NCI-H2196 treated with DMSO at 0.1 percent for 48 hours (cell line): ENCODE measurements around the gene RAB11FIP5.
"Not testable (repeated sequence)": the region's sequence is repeated elsewhere in the genome, so short reads cannot be mapped to it uniquely, and the experiment has no call there.

Experiments
- DNase-seq: peaks from one replicate; lab custom pipeline; 2025; ENCODE audit not compliant: unreplicated experiment; lab: John Stamatoyannopoulos, UW

Gene RAB11FIP5

DNA sequence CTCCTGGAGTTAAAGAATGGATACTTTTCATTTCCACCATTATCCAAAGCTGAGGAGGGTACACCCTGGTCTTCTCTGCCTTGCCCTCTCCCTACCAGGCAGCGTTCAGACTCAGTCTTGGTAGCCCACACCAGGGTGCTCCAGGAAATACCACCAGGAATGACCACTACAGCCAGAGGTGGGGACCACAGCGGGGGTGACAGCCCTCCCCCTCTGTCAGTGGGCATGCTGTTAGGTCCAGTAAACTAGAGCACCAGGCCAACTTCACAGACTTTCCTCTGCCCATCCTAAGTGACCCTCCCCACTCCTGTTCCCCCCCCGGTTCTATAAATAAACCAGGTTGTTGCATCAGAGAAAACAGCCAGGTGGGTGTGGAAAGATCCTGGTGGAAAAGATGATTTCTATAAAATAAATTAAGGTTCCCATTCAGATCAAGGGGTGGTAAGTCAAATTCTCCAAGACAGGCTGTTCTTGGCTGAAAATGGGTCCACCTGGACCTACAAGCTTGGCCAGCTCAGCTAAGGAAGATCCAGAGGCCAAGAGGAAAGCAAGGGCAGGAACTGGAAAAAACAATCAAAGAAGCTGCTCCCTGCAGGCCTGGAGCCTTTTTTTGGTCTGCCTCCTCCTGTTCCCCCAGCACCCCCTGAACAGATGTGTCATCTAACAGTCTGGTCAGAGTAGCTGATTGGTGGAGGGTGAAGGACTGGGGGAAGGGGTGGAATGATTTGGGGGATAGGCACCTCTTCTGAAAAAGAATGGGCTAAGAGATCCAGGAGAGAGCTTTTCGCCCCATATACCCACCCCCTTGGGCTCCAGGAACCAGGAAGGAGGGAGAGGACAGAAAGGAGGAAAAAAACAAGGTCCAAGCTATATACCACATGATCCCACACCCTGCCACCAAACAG lies 2.3 kb downstream of the RAB11FIP5 start:
- DNase-seq = no peak

- no peak for DNase-seq
Measured at GRCh38 chr2:73109431-73110167, 3.1 kb downstream of the RAB11FIP5 start.

DNA sequence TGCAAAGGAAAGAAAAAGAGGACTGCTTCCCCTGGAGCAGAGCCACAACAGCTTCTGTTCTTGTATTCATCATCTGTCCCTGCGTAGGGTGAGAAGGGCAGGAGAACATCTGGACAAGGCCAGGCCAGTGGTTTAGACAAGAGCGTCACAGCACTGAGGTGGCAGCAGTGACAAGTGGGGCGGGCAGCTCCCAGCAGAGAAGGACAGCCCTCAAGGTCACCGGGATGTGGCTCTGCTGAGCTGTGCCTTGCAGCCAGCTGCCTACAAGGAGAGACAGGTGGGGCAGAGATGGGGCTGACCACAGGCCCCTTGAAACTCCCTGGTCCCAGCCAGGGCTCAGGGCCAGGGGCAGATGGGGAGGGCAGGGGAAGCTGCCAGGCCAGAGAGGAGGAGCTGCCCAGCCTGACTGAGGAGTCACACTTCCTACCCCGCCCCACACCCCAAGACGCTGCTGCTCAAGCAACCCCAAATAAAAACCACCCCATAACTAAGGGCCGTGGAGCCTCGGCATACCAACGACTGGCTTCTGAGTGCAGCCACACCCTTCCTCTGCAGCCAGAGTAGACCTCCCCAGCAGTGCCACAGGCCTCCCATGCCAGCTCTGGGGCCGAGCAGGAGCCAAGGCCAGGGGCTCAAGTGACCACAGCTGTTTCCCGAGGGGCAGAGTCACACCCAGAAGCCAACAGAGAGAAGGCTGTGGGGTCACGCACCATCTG lies 5.4 kb downstream of the RAB11FIP5 start:
- DNase-seq = no peak

DNA sequence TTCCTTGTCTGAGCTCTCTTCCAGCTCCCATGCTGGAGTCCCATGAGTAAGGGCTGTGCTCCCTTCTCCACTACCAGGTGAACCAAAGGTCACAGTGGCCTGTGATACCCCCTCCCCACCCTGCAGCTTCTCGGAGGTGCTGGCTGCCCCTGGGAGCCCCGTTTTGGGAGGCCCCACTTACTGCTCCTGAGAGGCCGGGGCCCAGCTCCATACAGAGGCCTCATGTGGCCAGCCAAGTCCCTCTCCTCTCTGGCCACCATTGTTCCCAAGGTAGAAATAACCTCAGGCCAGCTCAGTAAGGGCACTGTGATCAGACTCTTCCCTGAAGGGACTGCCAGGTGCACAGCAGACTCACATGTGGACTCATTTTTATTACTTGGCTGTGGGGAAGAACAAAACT lies 6.0 kb downstream of the RAB11FIP5 start:
- no peak for DNase-seq

- no peak for DNase-seq
Measured at GRCh38 chr2:73105511-73105971, 7.2 kb downstream of the RAB11FIP5 start.

- no peak for DNase-seq
Measured at GRCh38 chr2:73104933-73105332, 7.8 kb downstream of the RAB11FIP5 start.

DNA sequence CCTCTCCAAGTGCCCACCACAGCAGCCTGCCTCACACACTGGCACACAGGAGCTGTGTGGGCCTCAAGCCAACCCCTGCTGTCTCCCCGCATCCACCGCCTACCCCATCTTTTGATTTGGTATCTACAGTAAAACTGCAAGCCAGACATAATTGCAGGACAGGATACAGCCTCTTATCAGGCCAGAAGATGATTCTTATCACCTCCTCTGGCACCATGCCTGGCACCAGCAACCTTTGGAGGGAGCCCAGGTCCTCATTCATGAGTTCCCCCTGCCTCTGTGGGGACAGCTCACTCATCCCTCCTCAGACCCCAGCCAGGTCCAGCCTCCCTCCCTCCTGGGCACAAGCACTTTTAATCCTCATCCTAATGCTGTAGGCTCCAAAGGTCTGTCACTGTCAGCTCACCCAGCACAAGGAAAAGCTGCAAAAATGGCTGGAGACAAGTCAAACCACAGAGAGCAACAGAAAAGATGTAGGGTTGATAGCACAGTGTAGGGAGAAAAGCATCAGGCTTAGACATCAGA lies 9.7 kb downstream of the RAB11FIP5 start:
- DNase-seq = peak; percentile 55

GRCh38 chr2:73101626-73102256 lies 11.0 kb downstream of the RAB11FIP5 start:
- no peak for DNase-seq

GRCh38 chr2:73100956-73101355 lies 11.8 kb downstream of the RAB11FIP5 start:
- DNase-seq = no peak

GRCh38 chr2:73099486-73099885 lies 13.3 kb downstream of the RAB11FIP5 start:
- DNase-seq = no peak

DNA sequence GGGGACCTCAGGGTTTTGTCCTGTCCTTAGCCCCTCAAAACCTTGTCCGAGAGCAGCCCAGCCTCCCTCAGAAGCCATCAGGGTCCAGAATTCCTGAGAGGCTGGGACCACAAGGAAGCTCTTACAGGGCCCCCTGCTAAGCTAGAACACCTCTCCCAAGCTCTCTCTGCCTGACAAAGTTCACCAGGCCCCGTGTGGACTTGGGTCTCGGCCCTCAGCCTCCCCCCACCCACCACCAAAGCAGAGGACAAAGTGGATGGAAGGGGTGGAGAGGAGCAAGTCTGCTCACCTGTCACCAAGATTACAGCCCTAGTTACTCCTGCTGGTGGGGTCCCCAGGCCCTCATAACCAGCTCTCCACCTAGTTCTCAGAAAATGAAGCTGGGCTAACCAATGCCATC lies 16.8 kb downstream of the RAB11FIP5 start:
- DNase-seq = no peak

- not testable (repeated sequence) for DNase-seq
Measured at GRCh38 chr2:73093601-73094218, 19.0 kb downstream of the RAB11FIP5 start.

DNA sequence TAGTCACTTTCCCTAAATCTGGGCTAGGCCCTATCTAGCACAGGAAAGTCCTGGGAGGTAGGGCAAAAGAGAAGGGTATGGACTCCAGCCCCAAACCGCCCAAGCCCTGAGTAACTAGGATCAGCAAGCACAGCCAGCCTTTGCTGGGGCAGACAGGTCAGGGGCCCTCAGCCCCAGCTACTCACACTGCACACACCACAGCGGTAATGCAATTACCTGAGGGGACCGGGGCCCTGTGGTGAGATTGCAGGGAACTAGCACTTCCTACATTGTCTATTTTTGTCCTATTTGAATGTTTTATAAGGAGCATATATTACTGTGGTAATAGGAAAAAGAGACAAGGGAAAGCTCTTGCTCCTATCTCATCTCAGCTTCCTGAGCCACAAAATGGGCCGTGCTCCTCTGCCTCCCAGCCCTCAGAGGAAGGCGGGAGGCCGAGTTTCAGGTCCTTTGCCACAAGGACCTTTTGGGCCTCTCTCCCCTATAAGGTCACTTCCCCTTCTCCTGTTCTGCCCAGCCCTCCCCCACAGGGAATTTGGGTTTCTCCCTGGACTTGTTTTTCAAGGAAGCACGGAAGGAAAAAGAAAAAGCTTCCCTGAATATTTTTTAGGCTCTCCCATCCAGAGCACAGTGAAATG lies 20.5 kb downstream of the RAB11FIP5 start:
- no peak for DNase-seq

GRCh38 chr2:73091696-73092095 lies 21.1 kb downstream of the RAB11FIP5 start:
- DNase-seq = no peak

DNA sequence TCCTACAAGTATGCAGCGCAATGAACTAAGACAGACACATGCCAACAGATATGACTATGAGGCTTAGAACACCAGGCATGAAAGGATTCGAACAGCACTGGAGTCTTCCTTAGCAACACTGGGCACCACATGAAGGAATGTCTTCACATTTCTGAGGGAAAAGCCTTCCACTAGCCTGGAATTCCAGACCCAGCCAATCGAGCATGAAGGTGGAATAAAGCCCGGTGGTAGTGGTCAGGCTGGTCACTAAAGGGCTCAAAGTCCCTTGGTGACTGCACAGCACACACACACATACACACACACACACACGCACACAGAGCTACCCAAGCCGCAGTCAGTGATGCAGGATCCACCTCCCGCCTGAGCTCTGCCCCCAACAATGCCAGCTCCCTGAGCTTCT lies 21.6 kb downstream of the RAB11FIP5 start:
- no peak for DNase-seq

DNA sequence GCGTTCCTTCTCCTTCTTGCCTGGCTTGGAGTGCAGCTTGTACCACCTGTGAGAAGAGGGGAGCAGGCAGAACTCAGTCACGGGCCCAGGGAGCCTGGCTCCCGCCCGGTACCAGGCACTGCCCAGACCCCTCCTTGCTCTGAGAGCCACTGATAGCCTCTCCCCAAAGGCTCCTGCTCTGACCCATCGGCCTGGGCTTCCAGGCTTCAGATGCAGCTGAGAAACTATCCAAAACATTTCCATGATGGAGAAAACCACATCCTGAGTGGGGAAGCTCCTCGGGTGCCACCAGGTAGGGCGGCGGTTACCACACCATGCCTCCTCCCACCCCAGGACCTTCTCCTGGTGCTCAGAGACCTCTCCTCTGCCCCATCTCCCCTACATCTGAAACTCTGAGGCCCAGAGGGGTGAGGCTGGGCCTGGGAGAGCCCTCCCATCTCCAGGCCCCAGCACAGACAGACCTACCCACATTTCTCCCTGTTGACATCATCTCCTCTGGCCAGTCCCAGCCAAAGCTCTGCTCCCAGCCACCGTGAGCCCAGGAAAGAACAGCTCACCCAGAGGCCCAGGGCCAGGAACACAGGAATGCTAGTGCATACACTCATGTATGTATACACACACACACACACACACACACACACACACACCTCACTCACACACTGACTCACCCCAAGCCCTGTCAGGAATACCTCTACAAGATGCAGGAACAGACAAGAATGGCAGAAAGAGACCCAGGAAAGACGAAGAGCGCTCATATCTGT lies 23.3 kb downstream of the RAB11FIP5 start:
- DNase-seq = no peak

GRCh38 chr2:73088703-73089102 lies 24.0 kb downstream of the RAB11FIP5 start:
- DNase-seq = no peak

- no peak for DNase-seq
Measured at GRCh38 chr2:73088211-73088610, 24.5 kb downstream of the RAB11FIP5 start.

DNA sequence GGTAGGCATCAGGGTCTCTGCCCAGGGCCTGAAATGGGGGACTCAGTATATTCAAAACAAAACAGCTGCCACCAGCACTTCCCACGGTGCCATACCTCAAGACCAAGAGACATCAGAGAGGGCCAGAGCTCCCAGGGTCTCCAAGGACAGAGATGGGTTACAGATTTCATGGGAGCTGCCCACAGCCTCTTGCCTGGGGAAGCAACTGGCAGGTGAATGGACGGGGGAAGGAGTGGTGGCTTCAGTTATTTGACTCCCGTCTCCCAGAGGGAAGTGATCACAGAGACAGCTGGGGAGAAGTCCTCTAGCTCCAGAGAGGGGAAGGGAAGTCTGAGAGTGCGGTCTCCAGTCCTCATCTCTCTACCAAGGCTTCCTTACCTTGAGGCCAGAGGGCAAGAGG lies 25.4 kb downstream of the RAB11FIP5 start:
- no peak for DNase-seq
